H54 (cell line): ENCODE data around the gene MAST4.
A peak's percentile ranks its signal among the peaks of the same experiment; 100 is the strongest.

Experiments
- DNase-seq: peaks from one replicate; pipeline ENCODE4 v3.0.0; 2011; ENCODE audit warnings: low spot score, mixed read lengths; ENCODE audit not compliant: insufficient read length
- FAIRE-seq: peaks from 3 replicates; lab custom pipeline; 2011; peaks lifted over from hg19 to GRCh38; lab: Jason Lieb, UNC
- POLR2A ChIP-seq: IDR thresholded peaks from 2 replicates; pipeline ENCODE4 v1.6.1; 2011; ENCODE audit warnings: low read depth, mild to moderate bottlenecking, low read length

MAST4 gene

GRCh38 chr5:66974256-66974655 lies 378.1 kb downstream of the MAST4 start:
- TF ChIP-seq POLR2A: no peak
- DNase-seq (no peak), FAIRE-seq (no peak)

- no peak for TF ChIP-seq POLR2A
- DNase-seq (no peak), FAIRE-seq (no peak)
These were observed 379.9 kb downstream of the MAST4 start for GRCh38 chr5:66976108-66976507.

GRCh38 chr5:66979738-66980137 lies 383.5 kb downstream of the MAST4 start:
- no peak for FAIRE-seq
- DNase-seq: no peak
- no peak for TF ChIP-seq POLR2A

GRCh38 chr5:66981266-66982055 lies 385.3 kb downstream of the MAST4 start:
- DNase-seq (no peak), FAIRE-seq (no peak)
- TF ChIP-seq POLR2A: no peak

- DNase-seq (no peak), FAIRE-seq (no peak)
- TF ChIP-seq POLR2A: no peak
These were observed 385.8 kb downstream of the MAST4 start for GRCh38 chr5:66982056-66982387.

GRCh38 chr5:66982470-66982869 lies 386.3 kb downstream of the MAST4 start:
- FAIRE-seq (no peak), DNase-seq (no peak)
- no peak for TF ChIP-seq POLR2A

- DNase-seq (no peak), FAIRE-seq (no peak)
- TF ChIP-seq POLR2A: no peak
These were observed 389.2 kb downstream of the MAST4 start for GRCh38 chr5:66985417-66985816.

GRCh38 chr5:66986009-66986408 lies 389.8 kb downstream of the MAST4 start:
- FAIRE-seq: no peak
- no peak for TF ChIP-seq POLR2A
- DNase-seq: no peak

GRCh38 chr5:66986534-66986933 lies 390.3 kb downstream of the MAST4 start:
- DNase-seq: no peak
- TF ChIP-seq POLR2A: no peak
- FAIRE-seq: no peak

GRCh38 chr5:66987126-66987525 lies 390.9 kb downstream of the MAST4 start:
- no peak for DNase-seq
- FAIRE-seq: no peak

GRCh38 chr5:66987540-66987939 lies 391.3 kb downstream of the MAST4 start:
- no peak for TF ChIP-seq POLR2A
- FAIRE-seq (no peak), DNase-seq (no peak)

More at GRCh38 chr5:66987126-66987525, 390.9 kb downstream of the MAST4 start:
- no peak for TF ChIP-seq POLR2A

- FAIRE-seq: peak; percentile 33
- peak; percentile 8 for DNase-seq
- TF ChIP-seq POLR2A: no peak
These were observed 392.0 kb downstream of the MAST4 start for GRCh38 chr5:66987949-66988838.

- DNase-seq (no peak), FAIRE-seq (no peak)
- no peak for TF ChIP-seq POLR2A
These were observed 393.1 kb downstream of the MAST4 start for GRCh38 chr5:66989286-66989685.

GRCh38 chr5:66989781-66990180 lies 393.6 kb downstream of the MAST4 start:
- no peak for DNase-seq
- no peak for TF ChIP-seq POLR2A
- FAIRE-seq: no peak

- DNase-seq (no peak), FAIRE-seq (no peak)
- no peak for TF ChIP-seq POLR2A
These were observed 395.6 kb downstream of the MAST4 start for GRCh38 chr5:66991746-66992145.
